Activated CD4-positive, alpha-beta T cell treated with anti-CD3 and anti-CD28 coated beads, Interleukin-2, amount 50 U/mL, for 4 hours (primary cell): Measurements from ENCODE around the gene WLS.
"Not testable (repeated sequence)": the region's sequence is repeated elsewhere in the genome, so short reads cannot be mapped to it uniquely, and the experiment has no call there.

ENCODE experiments used
- DNase-seq, 2 experiments: peaks; one replicate each; pipeline ENCODE4 v3.0.0-alpha.2; 2020

Gene WLS

DNA sequence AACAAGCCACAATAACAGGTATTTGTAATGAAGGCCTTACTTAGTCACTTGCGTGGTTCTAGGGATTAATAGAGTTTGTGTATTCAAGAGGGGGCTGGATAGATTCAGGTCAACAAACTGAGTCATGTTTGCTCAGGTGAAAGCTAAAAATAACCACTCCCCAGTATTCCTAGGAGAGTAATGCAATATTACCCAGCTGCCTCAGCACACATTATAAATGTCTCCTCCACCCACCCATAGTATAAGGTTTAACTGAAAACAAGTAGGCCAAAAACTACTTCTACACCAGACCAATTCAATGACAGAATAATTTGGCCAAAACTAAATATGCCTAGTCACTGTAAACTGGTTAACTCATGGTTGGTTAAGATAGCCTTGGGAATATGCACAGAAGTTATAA, 34.4 kb downstream of the WLS start:
- no peak for DNase-seq

DNA sequence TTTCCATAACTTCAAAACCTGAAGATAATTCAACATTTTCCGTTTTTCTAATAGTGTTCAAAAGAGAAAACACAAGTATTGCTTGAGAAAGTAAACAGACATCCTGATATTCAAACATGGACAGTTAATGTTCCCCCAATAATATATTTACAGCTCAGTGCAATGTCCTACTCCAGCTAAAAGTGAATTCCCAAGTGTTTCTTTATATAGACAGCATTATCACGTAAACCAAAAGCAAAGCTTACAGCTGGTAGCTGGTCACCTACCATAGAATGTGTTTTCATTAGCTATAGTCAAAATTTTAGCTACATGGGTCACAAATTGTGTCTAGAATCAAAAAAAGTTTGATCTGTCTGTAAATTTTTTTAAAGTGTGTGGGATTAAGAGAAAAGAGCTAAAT, 34.9 kb downstream of the WLS start:
- no peak for DNase-seq

DNA sequence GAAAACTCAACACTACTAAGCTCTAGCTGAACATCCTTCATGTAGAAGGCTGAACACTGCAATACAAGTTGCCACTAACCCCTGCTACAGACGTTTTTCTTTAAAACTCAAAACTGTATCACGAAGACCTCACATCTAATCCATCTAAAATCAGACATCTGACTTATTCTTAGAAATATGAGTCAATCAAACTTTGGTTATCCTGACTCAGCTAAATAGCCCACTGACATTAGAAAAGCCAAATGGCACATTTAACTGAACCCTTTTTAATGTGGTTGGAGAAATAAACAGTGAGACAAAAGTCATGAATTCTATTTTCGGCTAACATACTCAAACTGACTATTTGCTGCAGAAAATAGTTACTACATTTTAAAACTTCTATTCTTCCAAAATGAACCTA, 35.6 kb downstream of the WLS start:
- no peak for DNase-seq

DNA sequence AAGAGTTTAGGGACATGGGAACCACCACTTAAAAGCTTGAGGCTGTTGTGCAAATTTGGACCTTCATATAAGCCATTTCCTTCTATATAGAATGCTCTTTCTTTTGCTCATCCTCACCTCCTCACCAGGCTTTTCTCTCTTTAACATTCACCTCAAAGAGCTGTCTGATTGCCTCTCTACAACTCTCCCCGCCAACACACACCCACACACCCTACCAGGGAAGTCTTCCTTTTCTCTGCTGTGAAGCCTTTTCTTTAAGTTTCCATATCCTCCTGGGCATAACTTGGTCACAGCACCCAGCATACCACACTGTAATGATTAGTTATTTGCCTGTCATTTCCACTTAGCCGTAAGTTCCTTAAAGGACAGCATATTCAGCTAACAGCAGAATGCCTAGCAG, 40.6 kb downstream of the WLS start:
- DNase-seq, result no peak

DNA sequence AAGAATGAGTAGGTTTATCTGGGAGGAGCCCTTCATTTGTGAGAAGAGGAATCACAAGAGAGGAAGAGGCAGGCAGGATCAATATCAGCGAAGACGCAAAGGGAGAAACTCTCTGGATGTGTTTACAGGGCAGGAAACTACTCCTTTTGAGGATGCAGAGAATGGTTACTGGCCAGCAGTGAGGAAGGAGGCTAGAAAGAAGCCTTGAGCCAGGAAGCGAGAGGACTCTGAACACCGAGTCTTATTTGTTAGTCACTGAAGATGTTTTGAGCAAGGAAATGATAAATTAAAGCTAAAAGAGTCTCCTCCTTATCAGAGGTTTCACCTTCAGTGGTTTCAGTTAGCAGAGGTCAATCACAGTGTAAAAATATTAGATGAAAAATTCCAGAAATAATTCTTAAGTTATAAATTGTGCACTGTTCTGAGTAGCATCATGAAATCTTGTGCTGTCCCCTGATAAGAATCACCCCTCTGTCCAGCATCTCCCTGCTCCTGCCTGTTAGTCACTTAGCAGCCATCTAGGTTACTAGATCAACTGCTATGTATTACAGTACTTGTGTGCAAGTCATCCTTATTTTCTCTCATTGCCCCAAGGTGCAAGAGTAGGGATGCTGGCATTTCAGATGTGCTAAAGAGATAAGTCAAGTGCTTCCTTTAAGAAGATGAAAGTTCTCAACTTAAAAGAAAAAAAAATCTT, 43.5 kb downstream of the WLS start:
- DNase-seq, result no peak

DNA sequence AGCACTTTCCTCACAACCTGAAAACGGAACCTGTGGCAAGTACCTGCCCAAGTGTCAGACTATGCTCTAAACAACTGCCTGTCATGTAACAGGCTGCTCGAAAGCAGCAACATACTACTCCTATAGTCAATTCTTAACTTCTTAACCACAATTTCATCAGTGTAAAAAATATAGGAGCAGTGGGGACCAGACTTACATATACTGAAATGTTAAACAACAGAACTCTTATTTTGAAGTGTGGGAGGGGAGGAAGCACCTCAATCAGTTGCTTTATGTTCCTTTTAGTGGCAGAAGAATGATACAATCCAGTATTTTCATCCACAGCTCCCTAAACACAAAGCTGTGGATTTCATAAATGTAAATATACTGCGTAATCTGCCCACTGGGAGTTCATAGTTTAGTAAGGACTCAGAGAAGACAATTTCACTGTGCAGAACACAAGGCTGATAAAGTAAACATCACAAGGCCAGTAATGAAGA, 44.2 kb downstream of the WLS start:
- no peak for DNase-seq

DNA sequence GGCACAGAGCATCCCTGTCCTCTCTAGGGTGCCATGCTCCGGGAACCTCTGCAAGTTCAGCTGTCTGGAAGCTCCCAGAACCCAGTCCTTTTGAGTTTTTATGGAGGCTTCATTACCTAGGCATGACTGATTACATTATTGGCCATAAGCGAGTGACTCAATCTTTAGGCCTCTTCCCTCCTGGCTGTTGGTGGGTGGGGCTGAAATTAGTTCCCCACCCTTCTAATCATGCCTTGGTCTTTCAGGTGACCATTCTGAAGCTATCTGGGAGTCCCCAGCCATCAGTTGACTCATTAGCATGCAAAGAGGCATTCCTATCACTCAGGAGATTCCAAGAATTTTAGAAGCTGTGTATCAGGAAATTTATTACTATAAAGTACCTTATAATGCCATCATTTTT, 46.6 kb downstream of the WLS start:
- DNase-seq, result no peak

DNA sequence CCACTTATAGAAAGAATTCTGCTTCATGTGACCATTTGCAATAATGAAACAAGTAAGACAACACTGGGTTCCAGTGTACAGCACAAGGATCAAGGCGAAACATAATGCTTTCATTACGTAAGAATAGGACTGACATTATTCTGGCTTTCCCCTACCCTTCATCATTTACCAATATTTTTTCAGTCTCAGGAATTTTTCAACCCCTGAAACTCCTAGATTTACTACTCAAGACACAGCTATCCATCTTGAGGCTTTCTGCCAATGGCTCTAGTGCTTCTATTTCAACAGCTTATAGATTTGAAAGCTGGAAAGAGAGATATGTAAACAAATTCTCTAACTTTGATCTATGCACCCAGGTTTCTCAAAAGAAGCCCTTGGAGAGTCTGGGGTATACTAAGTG, 48.4 kb downstream of the WLS start:
- no peak for DNase-seq

DNA sequence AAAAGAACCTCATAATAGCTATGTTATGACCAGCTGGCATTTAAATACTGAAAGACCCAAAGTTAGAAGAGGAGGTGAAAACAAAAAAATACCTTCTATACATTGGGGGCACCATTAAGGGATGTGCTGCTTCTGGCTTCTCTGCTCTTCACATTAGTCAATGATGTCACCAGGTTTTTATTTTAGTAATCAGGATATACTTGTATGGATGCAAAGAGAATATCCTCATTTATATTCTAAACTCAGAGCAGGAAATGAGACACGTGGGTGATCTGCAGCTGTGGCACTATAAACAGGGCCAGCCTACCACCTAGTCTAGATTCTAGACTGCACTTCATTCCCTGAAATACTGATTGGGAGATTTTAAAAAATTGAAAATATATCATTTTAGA, 51.2 kb downstream of the WLS start:
- DNase-seq, result no peak

DNA sequence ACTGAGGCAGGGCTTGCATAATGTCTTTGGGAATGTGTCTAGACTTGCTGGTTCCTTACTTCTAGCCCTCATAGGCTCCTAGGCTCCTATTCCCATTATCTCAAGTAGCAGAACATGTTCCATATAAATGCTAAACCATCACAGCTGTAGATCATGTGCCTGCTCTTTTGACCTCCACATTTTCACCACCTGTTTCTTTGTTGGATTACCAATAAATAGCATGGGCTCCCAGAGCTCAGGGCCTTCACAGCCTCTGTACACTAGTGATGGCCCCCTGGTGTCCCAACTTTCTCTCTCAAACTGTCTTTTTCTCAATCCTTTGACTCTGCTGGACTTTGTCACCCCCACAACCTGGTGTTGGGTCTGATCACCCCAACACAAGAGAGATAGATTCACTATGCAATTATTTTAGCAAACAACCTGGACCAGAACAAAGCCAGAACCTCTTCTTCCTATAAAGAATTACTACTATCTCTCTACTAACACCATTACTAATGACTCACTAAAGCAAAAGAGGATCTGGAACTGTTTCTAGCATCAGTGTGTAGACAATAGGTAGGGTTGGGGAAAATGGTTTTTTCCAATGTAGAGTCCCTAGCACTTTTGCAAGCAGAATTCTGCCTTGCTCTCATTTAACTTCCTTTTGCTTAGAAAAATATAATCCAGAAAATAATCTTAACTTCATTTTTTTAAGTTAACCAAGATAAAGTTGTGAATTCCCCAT, 51.7 kb downstream of the WLS start:
- no peak for DNase-seq

DNA sequence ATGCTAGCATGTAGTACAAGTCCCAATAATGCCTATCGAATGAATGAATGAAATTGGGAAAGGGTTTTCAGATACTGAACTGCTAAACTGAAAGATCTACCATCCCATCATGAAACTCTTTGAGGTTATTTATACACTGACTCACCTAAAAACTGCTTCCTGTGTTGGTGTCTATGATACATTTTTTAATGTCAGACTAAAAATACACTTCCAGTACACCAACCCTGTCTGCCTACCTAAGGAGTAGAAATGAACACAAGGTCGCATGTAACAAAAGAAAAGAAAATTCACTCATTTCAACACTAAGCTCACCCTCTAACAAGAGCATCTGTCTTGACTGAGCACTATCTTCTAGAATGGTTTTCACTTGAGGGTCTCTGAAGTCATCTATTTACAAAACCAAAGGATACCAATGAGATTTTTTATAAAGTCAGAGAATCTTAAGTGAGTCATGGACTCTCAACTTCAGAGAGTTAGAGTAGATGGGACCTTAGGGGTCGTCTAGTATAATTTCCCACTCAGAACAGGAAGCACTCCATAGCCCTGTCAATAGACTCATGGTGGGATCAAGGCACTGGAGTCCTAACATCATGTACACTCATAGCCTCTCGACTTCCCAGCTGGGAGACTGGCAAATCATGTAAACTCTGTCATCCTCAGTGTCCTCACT, 53.4 kb downstream of the WLS start:
- DNase-seq, result no peak

DNA sequence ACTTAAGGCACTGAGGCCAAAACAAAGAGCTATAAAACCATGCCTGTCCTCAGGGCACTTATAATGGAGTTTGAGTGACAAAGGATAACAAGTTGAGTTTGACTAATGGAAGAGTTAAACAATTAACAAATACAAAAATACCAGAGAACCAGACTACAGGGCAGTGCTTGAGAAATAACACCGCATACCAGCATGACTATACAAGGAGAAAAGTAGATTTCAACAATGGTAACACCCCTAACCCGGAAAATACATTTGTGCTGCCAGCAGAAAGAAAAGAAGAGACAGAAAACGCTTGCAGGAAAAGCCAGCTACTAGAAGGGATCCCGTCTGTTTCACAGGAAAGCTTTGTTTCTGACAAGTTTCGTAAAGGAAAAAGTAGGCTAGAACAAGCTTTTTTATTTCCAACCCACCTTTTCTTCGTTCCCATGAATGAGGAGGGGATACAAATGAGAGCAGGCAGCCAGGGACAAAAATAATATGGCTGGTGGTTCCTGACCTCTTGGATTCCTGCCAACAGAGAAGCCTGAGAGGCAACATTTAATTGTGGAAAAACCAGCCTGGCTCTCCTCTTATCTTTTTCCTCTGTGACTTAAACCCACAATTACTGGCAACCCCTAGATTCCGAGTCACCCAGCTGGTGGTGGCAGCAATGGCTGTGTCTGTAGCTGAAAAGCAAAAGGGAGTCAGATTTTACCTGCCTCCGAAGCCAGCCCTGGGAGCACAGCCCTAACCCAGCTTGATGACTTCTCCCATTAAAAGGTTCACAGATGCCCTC, 56.5 kb downstream of the WLS start:
- DNase-seq, result no peak

DNA sequence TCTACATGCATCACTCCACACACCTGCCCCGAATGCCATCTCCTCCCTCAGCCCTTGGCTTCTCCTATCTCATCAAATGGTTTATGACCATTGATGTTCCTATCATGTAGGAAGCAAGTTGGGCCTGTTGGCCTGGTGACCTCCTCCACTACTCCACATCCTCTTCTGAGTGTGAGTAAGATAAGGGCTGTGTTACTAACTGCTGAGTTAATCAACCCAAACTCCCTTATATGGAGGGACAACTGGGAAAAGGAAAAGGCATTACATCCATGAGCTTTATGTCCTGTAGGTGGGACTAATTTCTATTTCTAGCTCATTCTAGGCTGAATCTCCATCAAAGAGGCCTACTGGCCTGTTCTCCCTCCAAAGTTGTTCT, 57.6 kb downstream of the WLS start:
- DNase-seq, result no peak

DNA sequence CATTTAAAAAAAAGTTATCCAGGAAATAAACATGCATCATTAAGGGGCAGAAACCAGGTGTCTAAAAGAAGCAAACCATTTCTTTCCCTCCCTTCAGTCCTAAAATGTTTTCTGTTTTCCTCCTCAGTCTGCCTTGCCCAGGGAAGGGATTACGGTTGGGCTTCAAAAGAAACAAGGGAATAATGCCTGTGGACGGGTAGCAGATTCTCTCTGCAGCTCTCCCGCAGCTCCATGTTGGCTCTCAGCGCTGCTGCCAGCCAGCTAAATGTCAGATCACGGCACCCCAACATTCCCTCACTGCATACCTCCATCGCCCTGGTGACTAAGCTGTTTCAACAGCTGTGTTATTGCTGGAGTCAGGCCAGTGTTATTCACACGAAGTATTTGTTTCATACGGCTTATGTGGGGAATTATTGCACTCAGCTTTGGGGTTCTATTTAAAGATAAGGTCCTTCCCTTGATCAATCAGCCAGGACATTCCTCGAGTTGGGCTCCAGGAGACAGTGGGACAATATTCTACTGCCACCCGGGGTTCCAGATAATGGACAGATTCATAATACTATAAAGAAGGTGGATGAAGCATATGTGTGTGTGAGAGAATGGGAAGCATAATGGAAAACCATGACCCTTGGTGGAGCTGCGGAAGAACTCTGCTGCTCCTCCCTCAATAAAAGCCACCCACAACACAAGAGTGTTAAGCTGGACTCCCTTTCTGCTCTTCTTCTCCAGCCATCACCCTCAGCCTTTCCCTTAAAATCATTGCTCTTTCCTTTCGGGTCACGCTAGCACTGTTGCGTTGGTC, 58.2 kb downstream of the WLS start:
- DNase-seq, result no peak

DNA sequence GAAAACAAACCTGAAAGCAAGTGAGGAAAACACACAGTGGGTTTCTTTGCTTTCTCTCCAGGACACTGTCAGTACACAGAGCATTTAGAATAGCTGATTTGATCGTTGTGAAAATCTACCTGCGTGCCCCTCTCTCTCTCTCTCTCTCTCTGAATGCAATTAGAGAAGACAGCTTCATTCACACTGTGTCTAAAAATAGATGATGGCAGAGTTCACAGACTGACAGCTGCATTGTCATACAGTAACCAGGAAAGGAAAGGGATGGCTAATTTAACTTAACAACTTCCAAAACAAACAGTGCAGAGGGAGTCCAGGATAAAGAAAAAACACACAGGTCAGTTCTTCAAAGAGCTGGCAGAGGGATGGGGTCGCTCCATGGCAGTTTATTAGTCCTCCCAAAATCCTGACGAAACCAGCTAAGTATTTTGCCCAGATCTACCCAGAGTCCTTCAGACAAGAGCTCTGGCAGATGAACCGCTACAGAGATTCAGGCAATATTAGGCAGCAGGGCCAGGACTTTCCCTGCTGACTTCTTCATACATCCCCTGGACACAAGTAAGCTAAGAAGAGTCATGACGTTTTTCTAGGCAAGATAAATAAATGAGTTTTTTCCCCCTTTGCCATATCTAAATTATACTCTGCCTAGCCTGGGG, 58.9 kb downstream of the WLS start:
- no peak for DNase-seq

DNA sequence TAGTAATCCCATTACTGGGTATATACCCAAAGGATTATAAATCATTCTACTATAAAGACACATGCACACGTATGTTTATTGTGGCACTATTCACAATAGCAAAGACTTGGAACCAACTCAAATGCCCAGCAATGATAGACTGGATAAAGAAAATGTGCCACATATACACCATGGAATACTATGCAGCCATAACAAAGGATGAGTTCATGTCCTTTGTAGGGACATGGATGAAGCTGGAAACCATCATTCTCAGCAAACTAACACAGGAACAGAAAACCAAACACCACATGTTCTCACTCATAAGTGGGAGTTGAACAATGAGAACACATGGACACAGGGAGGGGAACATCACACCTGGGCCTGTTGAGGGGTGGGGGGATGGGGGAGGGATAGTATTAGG, 60.5 kb downstream of the WLS start:
- not testable (repeated sequence) for DNase-seq

DNA sequence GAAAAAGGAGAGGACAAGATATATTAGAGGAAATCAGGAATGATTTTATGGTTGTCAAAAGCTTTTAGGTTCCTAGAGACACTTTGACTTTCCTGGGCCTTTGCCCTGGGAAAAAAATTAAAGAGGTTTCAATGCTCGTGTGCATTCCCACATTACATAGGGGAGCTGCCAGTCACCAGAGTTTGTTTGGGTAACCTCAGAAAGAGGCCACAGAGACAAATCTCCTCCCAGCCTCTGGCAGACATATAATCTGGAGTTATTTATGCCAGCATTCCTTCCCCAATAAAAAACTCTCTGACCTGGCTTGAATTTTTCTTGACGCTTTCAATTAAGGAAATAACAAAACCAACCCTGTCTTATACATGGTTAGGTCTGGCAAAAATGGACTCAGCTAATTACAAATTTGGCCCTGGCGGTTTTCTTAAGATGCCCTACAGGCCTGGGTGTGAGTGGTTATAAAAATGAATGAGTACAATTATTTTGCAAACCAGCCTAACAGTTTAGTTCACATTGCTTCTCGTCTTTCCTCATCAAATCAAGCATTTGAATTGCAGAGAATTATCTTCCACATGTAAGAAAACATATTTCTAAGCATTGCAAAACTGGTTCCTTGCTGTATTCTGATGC, 63.7 kb downstream of the WLS start:
- DNase-seq, result no peak

DNA sequence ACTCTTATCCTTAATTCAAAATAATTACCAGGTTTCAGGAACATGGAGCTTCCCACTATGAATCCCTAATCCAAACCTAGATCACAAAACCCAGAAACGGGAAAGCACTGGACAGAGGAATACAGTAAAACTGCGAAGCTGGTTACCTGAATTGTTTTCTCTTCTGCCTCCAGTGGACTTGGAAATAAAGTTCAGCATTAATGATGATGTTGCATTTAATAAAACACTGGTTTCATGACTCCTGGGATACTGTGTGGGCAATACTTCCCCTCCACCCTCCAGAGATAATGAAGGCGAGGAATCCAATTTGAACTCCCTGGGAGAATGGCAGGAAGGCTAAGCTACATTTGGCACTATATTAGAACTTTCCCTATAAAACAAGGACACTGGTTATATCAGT, 65.1 kb downstream of the WLS start:
- DNase-seq, result no peak

DNA sequence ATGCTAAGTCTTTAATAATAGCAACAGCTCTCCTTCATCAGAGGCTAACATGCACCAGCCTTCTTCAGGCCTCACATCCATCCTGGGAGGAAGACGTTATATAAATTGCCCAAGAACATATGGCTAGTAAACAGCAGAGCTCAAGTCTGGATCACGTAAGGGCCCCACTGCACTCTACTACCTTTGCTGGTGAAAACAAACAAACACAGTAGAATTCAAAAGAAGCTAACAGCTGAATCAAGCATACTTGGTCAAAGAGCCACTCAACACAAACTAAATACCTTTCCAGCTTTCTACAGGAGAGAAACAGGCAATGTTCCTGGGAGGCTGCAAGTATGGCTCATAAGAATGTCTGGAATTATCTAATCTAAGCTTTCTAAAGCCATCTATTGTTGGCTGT, 66.0 kb downstream of the WLS start:
- no peak for DNase-seq

DNA sequence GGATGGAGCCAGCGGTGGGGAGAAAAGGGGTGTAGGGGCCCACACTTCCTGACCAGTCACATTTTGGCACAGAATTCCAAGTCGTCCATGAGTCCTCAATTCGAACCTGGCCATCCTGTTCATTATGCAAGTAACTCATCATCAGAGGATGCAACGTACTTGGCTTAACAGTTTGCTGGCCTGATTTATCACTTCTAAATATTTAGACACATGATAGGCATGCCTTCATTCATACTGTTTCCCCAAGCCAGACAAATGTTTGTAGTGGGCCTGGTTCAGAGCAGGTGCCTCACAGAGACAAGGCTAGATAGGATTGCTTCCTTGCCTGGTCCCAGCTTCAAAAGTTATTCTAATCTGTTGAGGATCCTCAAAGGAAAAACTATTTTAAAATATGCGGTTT, 66.7 kb downstream of the WLS start:
- DNase-seq, result no peak

DNA sequence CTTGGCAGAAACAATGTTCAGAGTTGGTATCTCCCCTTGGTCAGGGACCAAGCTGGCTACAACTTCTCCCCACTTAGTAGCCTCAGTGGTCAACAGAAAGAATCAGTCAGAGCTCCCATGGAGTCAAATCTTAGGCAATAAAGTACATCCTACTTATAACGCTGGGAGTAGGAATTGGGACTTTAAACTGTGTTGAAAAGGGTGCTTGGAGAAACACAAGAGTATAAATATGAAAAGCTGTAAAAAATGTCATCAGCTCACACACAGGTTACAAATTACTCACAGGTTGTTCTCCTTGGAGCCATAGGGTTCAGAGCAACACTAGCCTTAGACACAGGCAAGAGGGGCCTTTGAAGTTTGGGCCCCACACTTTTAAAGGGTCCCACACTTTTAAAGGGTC, 67.4 kb downstream of the WLS start:
- DNase-seq, result no peak

DNA sequence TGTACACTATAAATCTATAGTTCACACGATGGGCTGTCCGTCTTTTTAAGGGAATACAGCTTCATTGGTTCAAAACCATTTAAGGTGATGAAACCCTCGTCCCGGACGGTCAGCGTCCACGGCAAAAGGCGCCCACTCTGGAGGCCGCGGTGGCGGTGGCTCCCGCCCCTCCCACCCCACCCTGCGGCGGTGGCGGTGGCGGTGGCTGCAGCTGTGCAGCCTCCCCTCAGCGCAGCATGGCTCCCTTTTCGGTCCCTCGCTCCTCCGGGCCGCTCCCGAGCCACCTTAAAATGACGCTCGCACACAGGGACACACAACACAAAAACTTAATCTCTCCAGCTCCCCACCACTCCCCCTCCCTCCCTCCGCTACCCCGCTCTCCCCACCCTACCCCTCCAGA, 69.1 kb downstream of the WLS start:
- no peak for DNase-seq
